HG03521 (cell line): ENCODE measurements around the gene PRKCH.

Experiments
- ATAC-seq: cut with Tn5 transposase; IDR thresholded peaks from one replicate; pipeline ENCODE4 v1.9.1; 2021; ENCODE audit warnings: mild to moderate bottlenecking, moderate library complexity; ENCODE audit not compliant: unreplicated experiment

The PRKCH gene

DNA sequence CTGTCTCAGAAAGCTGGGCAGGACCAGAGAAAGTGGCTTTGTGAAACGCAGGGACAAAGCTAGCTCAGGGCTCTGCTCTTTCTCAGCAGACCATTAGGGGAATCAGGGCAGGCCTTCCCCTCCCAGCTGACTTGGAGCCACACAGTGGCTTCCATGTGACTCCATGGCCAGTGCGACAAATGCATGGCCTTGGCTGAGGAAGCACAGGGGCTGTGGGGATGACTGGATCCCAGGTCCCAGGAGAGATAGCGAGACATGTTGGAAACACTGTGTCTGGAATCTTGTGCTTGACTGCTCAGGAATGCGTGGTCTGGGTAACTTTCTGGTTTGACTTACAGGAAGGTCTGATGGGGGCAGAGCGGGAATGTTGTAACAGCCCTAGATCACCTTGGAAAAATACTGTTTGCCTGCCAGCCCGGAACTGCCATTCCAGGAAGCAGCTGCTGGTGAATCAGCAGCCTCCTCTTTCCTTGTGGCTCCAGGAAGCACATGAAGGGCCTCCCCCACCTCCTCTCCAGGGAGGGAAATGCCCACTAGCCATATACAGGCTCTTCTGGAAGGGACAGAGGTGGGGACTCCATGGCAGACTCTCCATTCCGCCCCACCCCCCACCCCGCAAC, 240.4 kb downstream of the PRKCH start:
- no peak for ATAC-seq

DNA sequence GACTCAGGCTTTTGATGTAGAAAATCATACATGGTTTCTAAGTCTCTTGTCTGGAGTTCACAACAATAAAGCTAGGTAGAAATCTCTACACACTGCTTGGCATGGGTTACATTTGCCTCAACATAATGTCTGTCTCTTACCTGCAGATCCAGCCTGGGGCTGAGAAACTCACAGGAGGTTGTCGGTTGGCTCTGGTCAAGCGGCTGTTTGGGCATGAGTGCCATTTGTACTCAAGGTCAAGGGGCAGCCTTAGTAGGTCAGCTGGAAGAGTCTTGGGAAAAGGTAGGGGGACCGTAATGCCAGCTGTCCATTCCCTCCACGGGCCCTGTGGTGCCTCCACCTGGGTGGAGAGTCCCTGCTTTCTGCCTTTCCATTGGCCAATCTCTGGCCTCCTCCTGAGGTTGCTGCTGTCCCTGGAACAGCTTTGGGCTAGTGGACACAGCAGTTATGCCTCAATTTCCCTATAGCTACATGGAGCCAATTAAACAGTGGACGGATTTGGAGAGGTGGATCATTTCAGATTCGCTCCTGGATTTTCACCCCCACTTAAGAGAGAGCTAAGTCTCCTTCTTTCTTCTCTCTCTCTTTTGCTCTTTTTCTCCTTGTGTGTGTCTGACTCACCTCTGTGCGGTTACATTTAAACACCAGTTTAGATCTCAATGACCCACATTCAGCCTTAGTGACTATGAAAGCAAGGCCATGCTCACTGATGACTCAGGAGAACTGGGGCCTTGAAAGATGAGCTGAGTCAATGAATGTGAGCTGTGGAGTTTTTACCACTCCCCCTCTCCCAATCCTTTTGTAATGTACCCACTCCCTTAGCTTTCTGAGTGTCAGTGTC, 241.2 kb downstream of the PRKCH start:
- ATAC-seq: no peak

- no peak for ATAC-seq
These were observed 241.8 kb downstream of the PRKCH start for GRCh38 chr14:61563162-61563511.

DNA sequence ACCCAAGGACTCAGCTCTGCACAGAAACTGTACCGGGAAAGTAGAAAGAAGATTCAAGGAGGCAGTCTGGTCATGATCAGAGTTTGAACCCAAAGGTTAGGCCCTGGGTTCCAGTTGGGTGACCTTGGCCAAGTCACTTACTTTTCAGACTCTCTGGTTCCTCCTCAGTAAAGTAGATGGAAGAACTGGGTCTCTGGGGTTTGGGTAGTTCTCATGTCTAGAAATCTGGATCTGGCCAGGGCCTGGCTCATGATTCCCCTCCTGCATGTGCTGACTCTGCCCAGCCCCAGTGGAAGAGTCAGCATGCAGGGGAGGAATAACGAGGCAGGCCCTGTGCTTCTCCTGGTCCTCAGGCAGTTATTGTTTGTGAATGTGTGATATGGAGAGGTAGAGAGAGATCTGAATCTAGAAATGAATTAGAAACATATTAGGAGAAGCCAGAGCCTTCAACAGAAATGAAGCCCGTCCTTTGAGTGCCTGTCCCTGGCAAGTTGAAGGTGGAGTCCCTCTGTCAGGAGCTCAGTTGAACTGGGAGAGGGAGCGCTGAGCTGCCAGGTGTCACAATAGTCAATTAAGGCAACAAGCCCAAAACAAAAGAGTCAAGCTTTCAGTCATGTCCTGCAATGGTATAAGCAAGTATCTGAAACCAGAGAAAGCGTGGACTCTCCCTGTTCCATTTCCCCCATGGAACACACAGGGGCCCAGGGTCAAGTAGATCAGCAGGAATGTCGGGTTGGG, 242.7 kb downstream of the PRKCH start:
- no peak for ATAC-seq

- no peak for ATAC-seq
These were observed 243.3 kb downstream of the PRKCH start for GRCh38 chr14:61564618-61565091.

GRCh38 chr14:61565181-61565580, 243.8 kb downstream of the PRKCH start:
- ATAC-seq: no peak

GRCh38 chr14:61565836-61566536, 244.6 kb downstream of the PRKCH start:
- ATAC-seq: no peak

DNA sequence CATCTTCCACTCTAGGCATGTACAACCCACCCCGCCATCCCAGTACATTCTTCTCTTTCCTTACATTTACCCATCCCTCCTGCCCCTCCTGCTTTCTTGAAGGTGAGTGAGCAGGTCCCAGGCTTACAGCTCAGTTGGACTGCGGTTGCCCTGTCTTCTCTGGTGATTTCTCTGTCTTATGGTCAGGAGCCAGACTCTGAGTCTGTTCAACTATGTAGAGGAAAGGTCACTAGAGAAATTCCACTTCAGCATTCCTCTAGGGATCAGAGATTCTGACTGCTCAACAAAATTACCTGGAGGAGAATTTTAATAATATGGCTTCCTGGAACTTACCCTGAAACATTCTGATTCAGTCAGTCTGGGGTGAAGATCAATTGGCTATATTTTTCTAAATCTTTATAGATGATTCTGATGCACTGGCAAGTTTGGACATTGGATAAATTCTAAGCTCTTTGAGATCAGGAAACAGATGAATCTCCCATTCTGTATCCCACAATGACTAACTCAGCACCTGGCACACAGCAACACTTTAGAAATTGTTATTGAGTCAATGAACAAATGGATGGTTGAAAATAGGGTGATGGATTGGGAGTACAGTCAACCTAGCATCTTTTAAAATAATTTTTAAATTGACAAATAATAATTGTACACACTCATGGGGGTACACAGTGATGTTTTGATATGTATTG, 245.3 kb downstream of the PRKCH start:
- ATAC-seq: no peak

- no peak for ATAC-seq
These were observed 246.6 kb downstream of the PRKCH start for GRCh38 chr14:61567838-61568571.

DNA sequence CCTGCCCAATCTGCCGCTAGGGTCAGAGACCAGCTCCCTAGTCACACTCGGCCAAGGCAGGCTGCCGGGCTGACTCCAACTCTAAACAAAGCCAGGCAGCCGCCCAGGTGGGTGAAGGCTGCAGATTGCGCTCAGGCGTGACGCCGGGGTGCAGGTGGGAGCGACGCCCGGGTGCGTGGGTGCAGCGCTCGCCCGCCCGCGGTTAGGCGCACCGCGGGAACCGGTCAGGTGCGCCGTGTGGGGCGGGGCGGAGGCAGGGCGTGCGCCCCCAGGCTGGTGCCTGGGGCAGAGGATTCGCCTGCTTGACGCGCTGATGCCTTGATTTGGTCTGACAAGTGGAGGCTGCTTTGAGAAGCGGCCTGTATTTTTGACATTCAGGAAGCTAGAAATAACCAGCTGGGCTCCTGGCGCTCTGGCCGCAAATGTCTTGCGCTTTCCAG, 247.2 kb downstream of the PRKCH start:
- ATAC-seq: peak; percentile 85

DNA sequence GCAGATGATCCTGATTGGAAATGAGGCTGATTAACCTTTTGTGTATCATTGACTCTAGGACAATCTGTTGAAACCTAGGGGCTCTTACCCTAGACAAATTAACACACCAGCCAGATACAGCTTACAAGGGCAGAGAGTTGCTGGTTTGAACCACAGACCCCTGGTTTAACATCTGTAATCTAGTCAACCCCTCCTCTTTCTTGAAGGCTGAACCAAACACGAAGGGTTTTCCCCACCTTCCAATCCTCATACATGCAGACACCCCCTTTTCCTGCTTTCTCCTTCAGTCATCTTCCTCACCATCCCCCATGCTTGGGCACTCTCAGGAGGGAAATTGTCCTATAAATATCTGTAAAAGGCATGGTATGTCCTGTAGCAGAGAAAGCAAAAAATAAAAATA, 247.9 kb downstream of the PRKCH start:
- ATAC-seq: no peak

- ATAC-seq: no peak
These were observed 248.6 kb downstream of the PRKCH start for GRCh38 chr14:61569812-61570548.

- no peak for ATAC-seq
These were observed 249.3 kb downstream of the PRKCH start for GRCh38 chr14:61570549-61571290.

GRCh38 chr14:61571917-61572316, 250.5 kb downstream of the PRKCH start:
- ATAC-seq: no peak

DNA sequence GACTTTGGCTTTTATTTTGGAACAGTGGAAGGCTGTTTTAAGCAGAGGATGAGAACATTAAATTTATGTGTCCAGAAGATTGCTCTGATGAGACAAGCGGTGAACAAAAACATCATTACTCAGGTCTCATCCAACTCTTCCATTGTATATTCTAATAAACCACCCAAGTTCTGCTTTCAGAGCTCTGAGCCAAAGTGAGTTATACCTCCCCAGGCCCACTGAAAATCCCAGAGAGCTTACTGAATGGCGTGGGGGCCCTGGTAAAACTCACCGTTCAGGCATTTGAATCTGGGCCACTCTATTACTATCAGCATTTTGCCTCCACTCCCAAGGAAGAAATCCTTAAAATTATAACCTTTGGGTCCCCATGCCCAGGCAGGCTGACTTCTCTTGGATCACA, 251.9 kb downstream of the PRKCH start:
- no peak for ATAC-seq

DNA sequence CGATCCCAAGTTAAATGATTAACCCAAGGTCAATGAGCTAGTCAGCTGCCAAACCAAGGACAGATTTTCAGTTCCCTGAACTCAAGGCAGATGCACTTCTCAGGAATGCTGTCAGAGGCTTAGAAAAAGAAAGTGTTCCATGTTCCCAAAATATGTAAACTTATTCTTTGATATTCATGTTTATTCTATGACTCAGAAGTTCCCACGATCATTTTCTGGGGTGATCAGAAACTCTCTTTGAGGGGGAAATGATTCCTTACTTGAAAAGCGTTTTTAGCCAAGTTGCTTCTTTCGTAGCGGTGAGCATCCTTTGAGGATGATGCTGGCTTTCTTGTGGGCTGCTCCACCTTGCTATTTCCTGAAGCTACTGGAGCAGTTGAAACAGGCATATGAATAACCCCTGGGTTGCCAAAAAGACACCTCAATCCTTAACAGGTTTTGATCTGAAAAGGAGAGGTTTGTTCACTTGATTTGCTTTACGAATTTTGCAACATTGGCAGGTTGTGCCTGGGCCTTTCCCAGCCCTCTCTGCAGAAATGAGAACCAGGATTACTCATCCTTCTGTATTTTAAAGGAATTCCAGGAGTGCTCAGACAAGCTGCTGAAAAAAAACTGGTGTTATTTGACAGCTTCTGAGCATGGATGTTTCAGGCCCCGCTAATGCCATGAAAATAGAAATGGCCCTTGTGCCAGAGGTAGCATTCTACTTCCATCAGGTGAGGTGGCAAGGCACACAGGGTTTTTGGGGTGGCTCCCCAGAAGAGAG, 252.6 kb downstream of the PRKCH start:
- no peak for ATAC-seq

GRCh38 chr14:61574514-61574807, 253.1 kb downstream of the PRKCH start:
- no peak for ATAC-seq

DNA sequence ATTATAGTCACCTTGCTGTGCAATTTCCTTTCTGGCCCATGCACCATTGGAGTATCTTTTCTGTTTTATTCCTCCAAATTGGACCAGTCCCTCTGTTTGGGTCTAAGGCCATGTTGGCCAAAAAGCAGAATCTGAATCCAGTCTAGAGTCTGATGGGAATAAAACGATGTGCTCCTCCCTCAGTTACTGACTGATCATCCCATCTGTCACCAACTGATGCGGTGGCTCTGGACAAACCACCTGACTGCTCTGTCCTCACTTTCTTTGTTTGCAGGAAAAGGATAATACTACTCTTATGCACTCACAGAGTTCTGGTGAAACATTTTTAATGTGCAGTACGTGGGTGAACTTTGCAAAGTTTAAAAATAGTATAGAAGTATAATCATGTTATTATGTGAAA, 253.7 kb downstream of the PRKCH start:
- ATAC-seq: no peak
